Stimulated activated CD4-positive, alpha-beta T cell treated with anti-CD3 and anti-CD28 coated beads, Interleukin-12 subunit alpha, Interleukin-12 subunit beta, amount 100 ng/mL, for 24 hours (primary cell): ENCODE measurements around the gene PIEZO1.
"Not testable (repeated sequence)": the region's sequence is repeated elsewhere in the genome, so short reads cannot be mapped to it uniquely, and the experiment has no call there.

Experiments used
- DNase-seq, 2 experiments: peaks; one replicate each; pipeline ENCODE4 v3.0.0-alpha.2; 2020; ENCODE audit warnings: low read depth in 2 of 2

The PIEZO1 gene

DNA sequence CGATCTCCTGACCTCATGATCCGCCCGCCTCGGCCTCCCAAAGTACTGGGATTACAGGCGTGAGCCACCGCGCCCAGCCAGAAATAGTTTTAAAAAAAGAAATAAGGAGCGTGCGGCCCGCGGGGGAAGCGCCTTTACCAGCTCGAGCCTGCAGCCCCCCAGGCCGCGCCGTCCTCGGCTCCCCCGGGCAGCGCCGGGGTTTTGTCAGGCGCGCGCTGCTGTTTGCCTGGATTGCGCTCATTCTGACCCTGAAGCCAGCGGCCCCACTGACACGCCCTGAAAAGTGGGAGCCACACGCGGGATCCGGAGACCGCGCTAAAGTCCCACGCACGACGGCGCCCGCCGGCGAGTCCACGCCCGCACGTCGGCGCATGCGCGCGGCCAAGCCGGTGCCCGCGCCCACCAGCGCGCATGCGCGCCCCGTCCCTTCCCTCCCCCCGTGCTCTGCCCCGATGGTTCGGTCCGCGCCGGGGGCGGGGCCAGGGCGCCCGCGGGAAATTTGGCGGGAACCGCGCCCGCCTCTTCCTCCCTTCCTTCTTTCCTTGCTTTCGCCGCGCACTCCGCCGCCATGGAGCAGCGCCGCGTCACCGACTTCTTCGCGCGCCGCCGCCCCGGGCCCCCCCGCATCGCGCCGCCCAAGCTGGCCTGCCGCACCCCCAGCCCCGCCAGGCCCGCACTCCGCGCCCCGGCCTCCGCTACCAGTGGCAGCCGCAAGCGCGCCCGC, 18.4 kb upstream of the PIEZO1 start, which contains the start of gene CDT1:
Gene CDT1, plus strand, starts transcription at position 526 of the 724 bp plus-strand sequence. Its CDS starts 43 bp downstream, at position 569.
- DNase-seq = peak; percentile 77 to 79

DNA sequence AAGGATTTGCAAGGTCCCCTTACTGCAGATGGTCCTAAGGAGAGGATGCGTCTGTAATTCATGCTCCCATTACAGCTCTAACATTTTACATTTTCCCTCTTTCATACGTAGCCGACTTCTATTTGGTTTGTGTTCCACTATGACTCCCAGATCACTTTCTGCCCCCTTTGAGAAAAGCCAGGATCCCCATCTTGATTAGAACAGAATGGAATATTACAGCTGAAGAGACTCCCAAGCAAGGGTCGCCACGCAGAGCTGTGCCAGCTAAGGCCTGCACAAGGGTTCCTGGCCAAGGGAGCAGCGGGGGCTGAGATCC, 15.2 kb upstream of the PIEZO1 start:
- no peak for DNase-seq

DNA sequence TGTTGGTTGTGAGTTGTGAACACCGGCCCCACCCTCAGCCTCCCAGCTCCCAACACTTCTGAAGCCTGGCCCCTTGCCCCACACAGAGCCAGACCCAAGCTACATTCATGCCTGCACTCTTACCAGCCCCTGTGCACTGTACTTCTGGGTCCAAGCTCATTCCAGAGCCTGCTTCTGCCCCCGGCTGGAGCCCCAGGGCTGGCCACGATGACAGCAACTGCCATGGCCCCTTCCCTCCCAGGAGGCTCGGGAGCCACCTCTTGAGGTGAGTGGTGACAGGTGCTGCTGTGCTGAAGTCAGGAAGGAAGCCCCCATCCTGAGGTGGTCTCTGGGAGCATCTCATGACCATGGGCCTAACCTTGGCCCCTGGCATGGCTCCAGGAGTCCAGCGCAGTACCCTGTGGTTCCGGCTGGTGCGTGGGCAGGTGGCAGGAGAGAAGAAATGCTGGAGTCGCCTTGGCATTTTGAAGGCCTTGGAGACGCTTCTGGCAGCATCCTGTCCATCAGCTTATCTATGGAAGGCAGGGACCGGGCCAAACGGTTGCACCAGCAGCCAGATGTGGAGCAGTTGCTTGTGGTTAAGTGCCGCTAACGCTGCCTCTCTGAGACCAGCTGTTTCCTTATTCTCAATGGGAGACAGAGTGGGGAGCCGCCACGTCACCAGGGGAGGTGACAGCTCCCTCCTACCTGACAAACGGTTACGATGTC, 14.7 kb upstream of the PIEZO1 start:
- no peak for DNase-seq

DNA sequence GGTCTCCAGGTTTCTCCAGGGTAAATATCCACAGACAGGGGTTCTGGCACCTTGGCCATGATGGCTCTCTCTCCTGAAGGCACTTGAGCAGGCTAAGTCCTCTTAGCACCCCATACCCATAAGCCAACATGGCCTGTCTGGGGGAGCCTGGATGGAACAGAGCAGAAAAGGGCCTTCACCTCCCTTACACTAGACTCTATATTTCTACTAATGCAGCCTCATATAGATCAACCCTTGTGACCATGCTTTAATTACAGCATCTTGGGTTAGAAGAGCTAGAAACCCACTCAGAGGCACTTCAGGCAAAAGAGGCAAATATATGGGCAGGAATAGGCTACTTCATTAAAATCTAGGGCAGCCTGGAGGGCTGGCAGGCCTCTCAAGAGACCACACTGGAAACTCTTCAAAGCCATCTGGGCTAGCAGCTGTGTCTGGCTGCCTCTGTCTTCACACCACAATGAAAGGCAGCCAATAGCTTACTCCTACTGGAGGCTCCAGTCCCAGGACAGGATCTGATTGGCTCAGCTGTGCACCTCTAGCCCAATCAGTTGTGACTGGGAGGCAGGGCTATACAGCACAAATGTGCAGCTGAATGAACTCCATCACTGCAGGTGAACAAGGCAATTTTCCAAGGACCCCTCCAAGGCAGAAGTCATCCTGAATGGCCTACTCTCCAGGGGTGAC, 13.9 kb upstream of the PIEZO1 start:
- DNase-seq = no peak

DNA sequence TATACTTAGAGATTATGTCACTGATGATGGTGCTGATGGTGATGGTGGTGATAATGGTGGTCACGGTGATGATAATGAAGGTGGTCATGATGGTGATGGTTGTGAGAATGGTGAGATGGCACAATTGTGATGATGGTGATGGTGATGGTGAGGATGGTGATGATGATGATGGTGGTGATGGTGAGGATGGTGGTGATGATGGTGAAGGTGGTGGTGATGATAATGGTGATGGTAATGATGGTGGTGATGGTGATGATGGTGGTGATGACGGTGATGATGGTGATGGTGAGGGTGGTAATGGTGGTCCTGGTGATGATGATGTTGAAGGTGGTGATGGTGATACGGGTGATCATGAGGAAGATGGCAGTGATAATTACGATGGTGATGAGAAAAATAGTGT, 13.1 kb upstream of the PIEZO1 start:
- no peak for DNase-seq

DNA sequence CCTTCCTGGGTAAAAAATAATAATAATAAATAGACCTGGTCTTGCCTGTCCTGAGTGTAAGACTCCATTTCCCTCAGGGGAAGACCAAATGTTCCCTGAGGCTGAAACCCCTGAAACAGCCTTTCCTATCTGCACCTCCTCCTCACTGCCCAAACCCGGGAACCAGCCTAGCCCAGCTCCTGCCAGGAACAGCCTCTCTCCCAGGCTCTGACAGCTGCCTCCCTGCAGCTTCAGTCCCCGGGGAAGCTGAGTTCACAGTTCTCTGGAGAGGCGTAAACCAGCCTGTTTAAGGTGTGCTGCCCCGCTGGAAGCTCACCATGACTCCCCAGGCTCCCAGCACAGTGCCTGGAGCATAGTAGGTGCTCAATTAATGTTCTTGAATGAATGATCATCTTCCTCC, 11.3 kb upstream of the PIEZO1 start:
- DNase-seq = no peak

DNA sequence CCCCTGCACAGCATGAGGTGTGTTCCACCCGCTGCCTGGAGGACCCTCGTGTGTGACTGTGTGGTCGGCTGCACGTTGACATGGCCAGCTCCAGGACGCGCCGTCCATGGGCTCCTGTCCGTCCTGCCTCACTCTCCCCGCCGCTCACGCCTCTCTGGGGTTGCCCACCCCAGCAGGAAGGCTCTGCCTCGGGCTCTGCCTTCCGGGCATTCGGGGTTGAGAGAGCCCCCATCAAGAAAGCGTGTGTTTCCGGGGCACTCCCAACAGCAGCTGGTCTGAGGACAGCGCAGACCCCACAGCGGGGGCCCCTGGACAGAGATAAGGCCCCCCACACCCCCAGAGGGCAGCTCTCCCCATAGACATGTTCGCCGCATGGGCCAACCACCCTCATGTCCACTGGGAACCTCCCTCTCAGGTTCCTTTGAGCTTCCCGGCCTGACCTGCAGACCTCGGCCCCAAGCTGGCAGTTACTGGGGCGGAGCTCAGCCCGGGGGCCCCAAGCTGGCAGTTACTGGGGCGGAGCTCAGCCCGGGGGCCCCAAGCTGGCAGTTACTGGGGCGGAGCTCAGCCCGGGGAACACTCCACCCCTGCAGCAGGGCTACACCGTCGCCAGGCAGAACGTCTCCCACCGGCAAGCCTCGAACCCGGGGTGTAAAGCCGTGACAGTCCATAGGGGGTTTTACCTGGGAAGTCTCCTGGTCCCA, 8.4 kb upstream of the PIEZO1 start:
- no peak for DNase-seq

DNA sequence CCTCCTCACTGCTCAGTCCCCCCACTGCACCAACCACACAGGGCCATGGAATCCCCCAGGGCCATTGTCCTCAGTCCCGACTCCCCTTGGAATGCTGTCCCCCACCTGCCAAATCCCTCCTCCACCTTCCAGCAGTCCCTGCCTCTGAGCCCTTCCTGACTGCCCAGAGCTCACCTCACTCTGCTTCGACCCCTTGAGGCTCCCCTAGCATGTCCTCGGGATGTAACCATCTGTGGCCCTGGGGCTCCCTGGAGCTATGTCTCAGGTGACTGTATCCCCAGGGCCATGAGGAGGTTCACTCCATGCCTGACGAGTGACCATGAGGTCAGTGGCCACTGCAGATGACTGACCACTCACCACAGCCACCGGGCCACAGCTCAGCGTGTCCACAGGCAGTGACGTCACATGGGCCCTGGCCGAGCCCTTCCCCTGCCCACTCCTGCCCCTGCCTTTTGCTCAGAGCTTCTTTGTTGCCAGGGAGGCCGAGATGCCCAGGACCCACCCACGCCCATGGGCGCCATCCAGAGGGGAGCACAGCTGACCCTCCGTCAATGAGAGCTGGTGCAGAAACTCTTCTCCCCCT, 7.7 kb upstream of the PIEZO1 start:
- DNase-seq = no peak

DNA sequence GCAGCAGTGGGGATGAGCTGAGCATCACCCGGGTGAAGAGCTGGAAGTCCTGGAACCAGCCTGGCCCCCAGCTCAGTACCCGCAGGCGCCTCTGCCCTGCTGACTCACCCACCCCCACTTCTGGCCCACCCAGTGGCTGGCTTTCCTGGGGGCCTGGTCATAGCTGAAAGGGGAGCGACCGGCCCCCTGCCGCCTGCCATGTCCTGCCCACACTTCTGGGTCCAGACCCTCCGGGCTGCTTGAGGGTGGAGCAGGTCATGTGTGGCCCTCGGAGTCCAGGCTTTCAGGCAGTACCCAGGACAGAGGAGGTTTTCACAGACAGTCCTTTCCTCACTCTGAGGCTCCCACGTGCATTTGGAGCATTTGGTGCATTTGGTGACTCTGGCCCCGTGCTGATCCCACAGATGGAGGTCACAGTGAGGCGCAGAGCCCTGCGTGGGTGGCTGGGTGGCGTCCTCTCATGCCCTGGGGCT, 7.1 kb upstream of the PIEZO1 start:
- DNase-seq = no peak

DNA sequence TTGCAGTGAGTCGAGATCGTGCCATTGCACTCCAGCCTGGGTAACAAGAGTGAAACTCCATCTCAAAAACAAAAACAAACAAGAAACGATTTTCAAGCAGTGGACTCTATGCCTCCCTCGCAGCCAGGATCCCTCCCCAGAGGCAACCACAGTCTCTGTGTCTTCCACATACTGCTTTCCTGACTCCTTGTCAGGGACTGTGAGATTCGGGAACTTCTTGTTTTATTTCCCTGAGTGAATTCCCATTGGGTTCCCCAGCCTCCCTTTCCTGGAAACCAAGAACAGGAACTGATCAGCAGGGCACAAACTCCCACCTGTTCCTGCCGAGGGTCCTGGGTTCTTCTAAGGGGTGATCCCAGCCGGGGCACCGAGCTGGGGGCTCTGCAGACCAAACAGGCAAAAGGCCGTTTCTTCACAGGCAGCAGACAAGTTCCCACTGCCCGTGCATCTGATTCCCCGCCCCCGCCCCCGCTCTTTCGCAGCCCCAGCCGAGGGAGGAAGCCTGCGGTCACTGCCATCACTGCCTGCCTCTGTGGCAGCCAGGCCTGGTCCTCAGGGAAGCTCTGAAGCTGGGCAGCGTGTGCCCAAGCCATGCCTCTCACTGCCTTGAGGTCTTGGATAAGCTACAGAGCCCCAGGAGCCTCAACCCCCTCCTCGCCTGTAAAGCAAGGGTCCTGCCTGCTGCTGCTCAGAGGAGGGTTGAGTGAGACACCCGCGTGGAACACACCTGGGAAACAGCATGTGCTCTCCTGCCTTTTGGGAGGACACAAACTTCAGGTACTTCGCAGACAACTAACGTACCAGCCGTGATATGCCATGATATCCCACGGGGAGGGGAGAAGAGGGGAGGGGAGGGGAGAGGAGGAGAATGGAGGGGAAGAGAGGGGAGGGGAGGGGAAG, 5.5 kb upstream of the PIEZO1 start:
- DNase-seq = peak in 1 of 2 experiments; percentile 58

DNA sequence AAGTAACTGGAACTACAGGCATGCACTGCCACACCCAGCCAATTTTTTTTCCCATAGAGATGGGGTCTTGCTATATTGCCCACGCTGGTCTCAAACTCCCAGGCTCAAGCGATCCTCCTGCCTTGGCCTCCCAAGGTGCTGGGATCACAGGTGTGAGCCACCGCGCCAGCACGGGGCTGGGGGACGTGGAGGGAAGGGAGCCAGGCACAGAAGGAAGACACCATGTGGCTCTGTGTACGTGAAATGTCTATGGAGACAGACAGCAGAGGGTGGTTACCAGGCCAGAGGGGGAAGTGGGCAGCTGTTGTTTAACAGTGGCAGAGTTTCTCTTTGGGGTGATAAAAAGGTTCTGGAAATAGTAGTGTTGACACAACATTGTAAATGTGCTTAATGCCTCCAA, 4.6 kb upstream of the PIEZO1 start:
- DNase-seq = no peak

DNA sequence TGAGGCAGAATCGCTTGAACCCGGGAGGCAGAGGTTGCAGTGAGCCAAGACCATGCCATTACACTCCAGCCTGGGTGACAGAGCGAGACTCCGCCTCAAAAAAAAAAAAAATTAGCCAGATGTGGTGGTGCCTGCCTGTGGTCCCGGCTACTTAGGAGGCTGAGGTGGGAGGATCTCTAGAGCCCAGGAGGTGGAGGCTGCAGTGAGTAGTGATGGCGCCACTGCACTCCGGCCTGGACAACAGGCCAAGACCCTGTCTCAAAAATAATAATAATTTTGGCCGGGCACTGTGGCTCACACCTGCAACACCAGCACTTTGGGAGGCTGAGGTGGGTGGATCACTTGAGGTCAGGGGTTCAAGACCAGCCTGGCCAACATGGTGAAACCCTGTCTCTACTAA, 3.7 kb upstream of the PIEZO1 start:
- DNase-seq = not testable (repeated sequence)

DNA sequence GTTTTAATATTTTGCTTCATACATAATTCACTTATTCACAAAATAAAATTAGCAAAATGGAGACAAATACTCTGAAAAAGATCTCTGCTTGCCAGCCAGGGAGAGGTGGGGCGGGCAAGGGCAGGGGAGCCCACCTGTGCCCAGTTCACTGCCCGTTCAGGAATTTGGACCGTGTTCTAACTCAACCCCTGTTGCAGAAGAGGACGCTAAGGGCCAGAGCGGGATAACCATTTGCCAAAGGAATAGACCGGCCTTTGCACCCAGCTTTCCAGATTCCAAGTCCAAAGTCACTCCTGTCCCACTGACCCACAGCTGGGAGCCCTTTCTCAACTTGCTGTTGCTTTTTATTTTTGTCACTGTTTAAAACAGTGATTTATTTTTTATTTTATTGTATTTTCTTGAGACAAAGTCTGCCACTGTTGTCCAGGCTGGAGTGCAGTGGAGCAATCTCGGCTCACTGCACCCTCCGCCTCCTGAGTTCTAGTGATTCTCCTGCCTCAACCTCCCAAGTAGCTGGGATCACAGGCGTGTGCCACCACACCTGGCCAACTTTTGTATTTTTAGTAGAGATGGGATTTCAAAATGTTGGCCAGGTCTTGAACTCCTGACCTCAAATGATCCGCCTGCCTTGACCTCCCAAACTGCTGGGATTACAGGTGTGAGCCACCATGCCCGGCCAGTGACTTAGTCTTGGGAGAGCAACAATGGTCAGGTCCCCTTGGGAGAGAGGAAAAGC, 2.7 kb upstream of the PIEZO1 start:
- no peak for DNase-seq

DNA sequence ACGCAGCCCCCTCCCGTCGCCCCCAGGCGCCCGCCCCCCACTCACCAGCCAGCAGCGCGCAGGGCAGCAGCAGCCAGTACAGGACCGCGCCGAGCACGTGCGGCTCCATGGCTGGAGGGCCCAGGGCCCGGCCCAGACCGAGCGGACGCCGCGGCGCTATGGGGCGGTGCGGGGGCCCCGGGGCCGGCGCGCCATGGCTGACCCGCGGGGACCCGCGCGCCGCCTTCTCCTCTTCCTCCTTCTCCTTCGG, 239 bp downstream of the PIEZO1 start:
- no peak for DNase-seq

DNA sequence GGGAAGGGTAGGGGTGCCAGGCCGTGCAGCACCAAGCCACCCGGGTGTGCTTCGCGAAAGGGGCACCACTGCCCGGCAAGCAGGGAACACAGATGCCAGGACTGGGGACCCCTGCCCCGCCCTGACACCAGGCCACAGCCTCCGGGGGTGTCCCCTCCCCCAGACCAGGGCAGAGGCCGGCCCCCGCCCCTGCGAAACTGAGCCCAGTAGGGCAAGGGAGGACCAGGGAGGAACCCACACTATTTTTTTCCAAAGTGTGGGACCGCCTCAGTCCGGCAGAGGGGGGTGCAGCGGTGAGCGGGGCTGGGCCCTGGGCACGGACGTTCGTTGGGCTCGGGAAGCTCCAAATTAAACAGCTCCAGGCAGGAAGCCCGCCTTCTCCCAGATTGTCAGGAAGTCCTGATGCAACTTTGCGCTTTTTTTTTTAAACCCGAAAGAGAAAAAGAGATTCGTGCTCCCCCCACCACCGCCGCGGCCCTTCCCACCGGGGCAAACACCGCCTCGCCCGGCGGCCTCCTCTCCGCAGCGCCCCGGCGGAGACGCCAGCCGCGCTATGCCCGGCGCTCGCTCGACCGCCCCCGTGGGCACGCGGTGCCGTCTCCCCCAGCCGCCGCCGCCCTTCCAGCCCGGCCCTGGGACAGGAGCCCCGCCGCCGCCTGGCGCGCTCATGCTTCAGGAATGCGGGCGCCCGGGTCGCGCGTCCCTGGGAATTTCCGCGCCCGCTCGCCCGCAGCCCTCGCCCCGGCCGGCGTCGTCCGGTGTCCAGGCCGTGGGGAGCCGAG, 755 bp downstream of the PIEZO1 start:
- no peak for DNase-seq

DNA sequence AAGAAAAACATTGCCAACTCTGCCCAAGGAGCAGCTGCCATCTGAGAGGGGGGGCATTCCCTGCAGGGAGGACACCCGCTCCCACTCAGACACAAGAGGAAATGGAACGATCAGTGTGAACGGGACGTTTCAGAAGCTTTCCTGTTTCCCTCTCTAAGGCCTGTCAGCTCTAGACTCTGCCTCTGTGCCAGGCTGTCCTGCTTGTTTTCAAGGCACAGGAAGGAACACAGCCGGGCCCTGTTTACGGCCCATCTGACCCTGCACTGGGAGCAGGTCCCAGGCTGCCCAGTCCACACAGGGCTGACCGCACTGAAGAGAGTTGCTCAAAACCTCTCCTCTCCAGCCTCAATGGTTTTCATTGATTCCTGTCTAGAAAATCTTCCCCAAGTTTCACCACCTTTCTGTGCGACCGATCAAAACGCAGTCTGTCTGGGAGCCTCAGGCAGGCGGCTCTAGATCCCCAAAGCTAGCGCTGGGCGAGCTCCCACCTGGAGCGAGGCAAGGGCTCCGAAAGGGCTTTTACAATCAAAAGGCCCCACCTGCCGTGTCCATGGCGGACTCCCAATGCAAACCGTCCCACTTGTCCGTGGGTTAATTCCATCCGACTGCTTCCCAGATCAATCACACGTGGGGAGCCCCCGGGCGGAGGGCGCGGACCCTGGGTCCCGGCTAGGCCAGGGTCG, 1.5 kb downstream of the PIEZO1 start:
- no peak for DNase-seq

DNA sequence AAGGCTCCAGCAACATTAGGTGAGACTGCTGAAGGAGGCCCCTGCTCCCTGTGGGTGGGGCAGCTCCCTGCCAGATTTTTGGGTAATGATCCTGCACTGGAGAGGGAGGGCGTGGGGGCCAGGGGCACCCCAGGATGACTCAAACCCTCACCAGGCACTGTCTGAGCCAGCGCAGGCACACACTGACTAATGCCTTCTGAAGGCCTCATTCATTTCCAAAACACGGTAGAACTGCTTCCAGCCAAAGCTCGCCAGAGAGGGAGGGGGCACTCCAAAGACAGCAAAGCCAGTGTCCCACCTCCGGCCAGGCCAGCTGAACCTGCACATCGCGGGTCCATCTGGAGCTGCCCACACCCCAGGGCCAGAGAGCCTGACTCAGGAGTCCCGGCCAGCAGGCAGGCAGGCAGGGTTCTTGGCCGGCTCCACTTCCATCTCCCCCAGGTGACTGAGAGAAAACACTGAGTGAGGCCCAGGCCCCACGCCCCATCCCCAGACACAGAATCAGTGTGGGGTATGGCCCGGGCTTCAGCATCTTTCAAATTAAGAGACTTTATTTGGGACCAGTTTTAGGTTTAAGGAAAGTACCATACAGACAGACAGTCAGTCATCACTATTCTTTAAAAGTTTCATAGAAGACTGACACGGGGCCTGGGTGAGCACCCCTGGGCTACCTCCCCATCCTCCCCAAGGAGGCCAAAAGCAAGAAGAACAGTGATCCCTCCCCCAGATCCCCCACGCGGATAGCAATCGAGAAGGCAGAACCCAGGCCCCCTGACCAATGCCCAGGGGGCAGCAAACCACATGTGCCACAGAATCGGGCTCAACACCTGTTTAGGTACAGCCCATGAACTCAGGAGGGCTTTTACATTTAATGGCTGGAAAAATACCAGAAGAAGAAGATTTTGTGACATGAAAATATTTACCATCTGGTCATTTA, 2.3 kb downstream of the PIEZO1 start:
- DNase-seq = peak; percentile 74 to 78
